Hippocampal formation (tissue), 2 donors: ENCODE data around the gene MYO3B.

Source experiments
- DNase-seq, 2 donors: peaks; one replicate each; lab custom pipeline; 2025; lab: John Stamatoyannopoulos, UW

Gene MYO3B

DNA sequence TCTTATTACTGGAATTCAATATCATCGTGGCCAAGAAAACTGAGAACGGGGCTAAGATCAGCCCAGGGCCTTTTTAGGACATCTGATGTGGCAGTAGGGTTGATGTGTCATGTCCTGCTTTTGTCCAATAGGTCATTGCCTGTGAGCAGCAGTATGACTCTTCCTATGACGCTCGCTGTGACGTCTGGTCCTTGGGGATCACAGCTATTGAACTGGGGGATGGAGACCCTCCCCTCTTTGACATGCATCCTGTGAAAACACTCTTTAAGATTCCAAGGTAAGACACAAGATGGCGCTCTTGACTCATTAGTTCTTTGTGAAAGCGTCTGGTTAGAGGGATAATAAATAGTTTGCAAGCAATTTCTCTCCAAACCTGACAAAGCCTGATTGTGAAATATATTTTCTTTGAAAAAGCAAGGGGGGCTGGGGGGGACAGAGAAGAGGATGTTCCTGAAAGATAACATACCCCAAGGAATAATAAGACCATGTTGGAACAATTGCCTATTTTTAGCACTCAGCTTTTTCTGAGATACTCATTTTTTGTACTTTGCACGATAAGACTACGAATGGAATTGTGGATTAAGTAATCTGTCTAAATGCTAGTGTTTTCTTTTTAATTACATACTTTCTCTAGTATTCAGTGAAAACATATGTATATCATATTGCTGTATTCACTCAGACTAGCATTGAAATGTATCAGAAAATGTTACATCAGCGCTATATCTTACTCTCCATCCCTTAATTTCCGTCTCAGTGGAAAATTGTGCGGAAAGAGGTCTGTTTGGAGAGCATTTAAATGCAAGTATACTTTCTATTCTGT lies 58.1 kb downstream of the MYO3B start:
- peak in 1 of 2 donors; percentile 56 for DNase-seq

DNA sequence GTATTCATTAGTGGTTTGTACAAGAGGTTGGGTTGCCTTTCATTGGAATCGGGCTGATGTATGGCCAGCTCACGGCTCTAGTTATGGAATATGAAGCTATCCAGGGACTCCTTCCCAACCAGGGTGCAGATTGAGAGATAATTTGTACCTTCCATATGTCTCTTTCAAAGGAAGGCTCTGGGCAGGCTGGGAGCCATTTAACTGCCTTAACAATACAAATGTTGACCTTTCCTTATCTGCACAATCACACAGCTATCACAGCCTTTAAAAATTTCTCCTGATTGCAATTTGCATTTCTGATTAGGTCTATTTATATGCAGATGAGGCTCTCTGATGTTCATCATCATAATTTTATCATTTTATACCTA lies 58.7 kb downstream of the MYO3B start:
- DNase-seq = no peak

GRCh38 chr2:170237572-170238120 lies 59.7 kb downstream of the MYO3B start:
- DNase-seq = no peak

DNA sequence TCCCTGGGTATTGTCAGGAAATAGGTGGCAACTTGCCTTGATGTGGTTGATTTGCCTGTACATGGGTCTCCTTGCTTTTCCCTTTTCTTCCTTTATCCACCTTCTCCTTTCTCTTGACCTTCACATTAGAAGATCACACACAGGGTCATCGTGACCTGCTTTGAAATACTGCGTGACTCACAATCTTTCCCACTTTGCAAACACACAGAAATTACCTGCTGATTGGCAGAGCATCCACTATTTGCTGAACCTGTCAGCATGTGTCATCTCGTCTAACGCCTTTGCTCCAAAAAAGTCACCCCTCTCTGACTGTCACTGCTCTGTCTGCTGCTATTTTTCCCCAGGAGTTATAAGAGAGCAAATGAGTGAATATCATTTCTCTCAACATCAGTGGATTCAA lies 60.8 kb downstream of the MYO3B start:
- DNase-seq = no peak

DNA sequence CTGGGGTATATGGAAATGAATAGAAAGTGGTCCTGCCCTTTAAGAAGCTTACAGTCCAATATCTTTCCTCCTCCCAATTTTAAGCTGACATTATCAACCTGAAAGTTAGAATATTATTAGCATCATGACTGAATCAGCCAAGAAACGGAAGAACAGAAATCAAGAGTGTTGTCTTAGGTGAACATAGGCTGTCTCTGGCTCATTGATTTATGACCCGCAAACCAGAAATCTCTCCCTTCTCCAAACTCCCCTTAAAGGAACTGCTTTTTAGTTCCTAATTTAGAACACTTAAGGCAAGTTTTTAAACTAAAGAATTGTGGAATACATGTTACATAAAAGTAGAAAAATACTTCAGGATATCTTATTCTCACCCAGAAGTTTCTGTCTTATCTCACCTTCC lies 62.7 kb downstream of the MYO3B start:
- no peak for DNase-seq

DNA sequence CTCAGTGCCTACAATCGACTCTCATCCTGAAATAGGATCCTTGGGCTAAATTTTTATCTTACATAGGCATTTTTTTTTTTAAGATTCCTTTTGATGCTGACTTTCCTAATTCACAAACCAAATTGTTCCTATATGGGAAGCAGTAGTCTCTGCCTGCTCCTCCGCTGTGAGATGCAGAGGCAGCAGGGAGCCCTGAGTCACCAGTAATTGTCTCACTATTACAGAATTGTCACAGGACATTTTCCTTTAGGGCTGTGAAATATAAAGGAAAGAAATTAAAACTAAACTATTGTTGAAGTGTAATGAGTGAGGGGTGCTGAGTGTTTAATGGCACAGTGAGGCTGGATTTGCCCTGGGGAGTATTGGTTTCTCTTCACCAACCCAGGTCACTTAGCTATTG lies 63.8 kb downstream of the MYO3B start:
- DNase-seq = no peak

DNA sequence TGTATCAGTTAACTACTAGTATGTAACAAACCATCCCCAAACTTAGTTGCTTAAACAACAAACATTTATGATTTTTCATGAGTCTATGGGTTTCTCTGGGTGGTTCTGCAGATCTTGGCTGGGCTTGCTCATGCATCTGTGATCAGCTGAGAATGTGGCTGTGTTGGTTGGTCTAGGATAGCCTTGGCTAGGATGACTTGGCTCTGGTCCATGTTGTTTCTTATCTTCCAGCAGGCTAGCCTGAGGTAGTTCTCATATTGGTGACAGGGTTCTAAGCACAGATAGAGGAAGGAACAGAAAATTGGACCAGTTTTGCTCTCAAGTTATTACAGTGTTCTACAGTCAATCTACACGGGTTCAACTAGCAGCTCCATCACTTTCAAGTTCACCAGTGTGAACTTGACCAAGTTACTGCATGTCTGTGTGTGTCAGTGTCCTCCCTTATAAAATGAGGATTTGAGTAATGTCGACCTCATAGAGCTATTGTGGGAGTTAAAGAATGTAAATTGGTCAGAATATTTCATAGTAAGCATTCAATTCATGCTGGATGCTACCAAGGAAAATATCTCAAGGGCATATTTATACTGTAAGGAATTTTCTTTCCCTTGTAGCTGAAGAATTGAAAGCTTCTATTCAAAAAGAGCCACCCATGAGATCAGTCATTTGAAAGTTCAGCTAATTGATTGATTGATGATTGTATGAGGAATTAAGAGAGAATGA lies 65.3 kb downstream of the MYO3B start:
- DNase-seq = no peak

- DNase-seq = no peak
Measured at GRCh38 chr2:170243898-170244297, 66.0 kb downstream of the MYO3B start.

GRCh38 chr2:170244555-170244954 lies 66.6 kb downstream of the MYO3B start:
- no peak for DNase-seq

DNA sequence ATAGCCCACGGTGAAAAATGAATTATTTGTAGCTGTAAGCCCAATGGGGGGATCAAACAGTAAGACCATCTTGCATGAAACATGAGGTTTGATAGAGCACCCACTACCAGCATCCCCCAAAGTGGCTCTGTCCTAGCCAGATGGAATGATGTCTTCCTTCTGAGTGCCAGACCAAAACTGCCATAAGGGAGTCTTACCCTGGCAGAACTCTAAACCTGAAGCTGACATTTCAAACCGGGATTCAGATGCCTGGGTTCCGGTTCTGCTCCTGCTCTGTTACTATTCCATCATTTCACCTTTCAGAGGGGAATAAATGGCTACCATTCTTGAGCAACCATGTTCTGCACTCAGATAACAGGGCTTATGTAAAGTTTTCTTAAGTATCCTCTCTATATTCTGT lies 67.4 kb downstream of the MYO3B start:
- no peak for DNase-seq

GRCh38 chr2:170247333-170247732 lies 69.4 kb downstream of the MYO3B start:
- no peak for DNase-seq

DNA sequence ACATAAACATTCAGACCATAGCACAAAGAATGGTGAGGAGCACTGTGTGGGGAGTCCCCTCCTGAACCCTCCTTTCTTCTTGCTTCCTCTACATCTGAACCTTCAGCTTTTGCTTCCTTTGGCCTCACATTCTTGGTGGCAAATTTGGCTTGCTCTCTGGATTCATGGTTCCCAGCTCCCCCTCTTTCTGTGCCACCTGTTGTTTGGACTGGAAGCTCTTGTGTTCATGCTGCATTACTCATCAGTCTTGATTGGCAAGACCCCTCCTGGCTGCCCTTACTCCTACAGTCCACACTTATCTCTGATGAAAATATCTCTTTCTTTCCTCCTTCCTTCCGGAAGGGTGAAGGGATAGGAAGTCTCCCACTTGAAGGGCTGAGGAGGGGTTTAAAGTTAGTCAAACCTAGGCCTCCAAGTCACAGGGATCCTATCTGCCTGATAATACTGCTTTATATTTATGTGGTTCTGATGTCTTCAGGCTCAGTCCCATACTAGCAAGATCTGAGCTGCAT lies 70.0 kb downstream of the MYO3B start:
- DNase-seq = no peak

DNA sequence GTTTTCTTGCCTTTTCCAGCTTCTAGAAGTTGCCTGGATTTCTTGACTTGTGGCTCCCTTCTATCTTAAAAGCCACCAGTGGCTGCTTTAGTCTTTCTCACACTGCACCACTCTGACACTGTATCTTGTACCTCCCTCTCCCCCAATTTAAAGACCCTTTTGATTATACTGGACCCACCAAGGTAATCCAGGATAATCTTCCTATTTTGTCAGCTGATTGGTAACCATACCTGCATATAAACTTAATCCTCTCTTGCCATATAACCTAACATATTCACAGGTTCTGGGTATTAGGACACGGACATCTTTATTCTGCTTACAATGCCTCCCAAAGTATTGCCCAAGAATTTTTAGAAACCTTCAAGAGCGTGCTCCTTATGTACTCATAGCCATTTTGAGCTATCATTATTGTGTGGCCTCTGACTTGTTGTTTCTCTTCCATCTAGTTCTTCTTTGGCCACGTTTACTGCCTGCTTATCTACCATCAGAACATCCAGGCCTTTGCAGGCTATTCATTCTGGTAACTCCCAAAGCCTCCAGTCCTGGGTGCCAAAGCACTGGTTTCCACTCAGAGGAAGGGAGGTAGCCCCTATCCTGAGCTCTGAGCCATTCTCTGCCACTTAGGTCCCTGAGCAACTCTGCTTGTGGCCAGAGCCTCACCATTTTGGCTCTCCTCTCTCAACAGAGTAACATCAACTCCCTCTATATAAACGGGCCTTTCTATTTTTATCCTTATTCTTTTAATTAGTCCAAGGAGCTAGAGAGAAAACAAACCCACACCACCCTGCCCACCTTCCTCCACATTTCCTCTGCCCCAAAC lies 70.8 kb downstream of the MYO3B start:
- DNase-seq = no peak

GRCh38 chr2:170249761-170250160 lies 71.8 kb downstream of the MYO3B start:
- no peak for DNase-seq

- no peak for DNase-seq
Measured at GRCh38 chr2:170250584-170250983, 72.6 kb downstream of the MYO3B start.

GRCh38 chr2:170252414-170252813 lies 74.5 kb downstream of the MYO3B start:
- no peak for DNase-seq

DNA sequence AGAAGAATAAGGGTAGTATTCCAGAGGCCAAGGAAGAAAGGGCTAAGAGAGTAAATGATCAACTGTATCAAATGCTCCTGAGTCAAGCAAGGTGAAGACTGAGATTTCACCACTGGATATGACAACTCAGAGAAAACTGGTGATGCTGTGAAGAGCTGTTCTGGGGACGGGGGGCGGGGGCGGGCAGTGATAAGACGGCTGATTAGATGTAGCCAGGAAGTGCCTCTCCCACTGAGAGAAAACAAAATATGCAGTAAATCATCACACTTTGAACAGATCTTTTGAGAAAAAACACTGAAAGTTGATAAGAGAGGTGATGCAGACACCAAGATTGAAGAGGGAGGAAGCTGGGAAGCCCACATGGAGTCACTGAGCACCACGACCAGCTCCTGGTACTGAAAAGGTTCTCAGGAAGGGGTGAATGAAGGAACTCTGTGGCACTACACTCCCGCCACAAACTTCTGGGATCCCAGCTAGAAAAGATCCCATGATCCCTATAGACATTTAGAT lies 75.8 kb downstream of the MYO3B start:
- DNase-seq = no peak

DNA sequence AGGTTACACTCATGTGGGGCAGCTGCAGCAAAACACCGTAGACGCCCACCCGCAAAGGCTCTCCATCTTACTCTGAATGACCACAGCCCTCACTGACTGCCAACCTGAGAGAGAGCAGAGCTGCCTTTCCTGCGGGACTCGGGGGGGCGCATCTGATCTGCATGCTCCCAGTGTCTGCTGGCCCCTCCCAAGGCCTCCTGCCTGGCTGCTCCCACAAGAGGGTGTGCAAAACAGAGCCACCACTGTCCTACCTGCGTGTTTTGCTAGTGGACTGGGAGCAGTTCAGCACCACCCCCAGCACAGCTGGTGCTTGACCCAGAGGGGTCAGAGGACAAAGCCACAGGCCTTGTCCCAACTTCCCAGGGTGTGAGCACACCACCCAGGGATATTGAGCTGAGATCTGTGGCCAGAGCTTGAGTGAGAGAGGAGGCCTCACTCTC lies 76.4 kb downstream of the MYO3B start:
- no peak for DNase-seq

DNA sequence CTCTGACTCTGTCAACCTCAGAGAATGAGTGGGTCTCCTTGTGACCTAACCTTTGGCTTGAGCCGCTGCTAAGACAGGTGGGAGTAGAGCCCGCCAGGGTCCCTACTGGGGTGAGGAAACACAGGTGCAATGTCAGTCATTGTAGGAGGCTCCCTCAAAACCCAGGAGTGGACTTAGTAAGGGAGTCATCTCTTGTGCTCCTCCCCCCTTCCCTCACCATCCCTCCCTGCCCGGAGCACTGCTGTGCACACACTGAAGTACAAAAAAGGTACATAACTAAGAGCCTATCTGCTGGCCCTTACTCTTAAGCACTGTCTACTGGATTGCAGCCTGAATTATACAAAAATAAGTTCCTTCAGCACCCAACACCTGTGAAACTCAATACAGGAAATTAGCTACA lies 77.2 kb downstream of the MYO3B start:
- no peak for DNase-seq

DNA sequence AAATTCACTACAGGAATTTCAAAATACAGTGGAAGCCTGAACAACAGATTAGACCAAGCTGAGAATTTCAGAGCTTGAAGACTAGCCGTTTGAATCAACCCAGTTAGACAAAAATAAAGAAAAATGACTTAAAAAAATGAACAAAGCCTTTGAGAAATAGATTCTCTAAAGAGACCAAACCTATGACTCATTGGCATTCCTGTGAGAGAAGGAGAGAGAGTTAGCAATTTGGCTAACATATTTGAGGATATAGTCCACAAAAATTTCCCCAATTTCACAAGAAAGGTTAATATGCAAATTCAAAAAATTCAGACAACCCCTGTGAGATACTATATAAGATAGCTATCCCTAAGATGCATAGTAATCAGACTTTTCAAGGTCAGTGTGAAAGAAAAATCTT lies 78.0 kb downstream of the MYO3B start:
- no peak for DNase-seq

- no peak for DNase-seq
Measured at GRCh38 chr2:170258382-170258781, 80.4 kb downstream of the MYO3B start.

- DNase-seq = no peak
Measured at GRCh38 chr2:170260188-170260587, 82.2 kb downstream of the MYO3B start.
